HCT116 (cell line): ENCODE results near the gene TMCC1. TPM values are rescaled to one million over a fixed set of nuclear protein-coding genes. Genes with fewer than 3 reads are reported as not detected.

Experiments used
- ATAC-seq: fragments of 200-7000 bp; cut with Tn5 transposase; 2 replicates; pipeline ENCODE4 v1.9.1; 2020; ENCODE audit warnings: mild to moderate bottlenecking, moderate library complexity
- BruUV-seq: library from RNA; stranded (reverse); fragments of 400-500 nt; replicated peaks from 2 replicates; lab custom pipeline; 2021; lab: Mats Ljungman, UMichigan
- CTCF ChIA-PET: fragments of 300-600 bp; sonication (Branson Sonifier 250); formaldehyde crosslinking; loops from one replicate; lab custom pipeline; 2021; ENCODE audit warnings: antibody characterized with exemption; lab: Charles Lee
- POLR2A ChIA-PET: fragments of 300-600, 350-600 bp; sonication (Branson Sonifier 250); formaldehyde crosslinking; loops from one replicate; lab custom pipeline; 2021; ENCODE audit warnings: antibody characterized with exemption; lab: Charles Lee
- RAD21 ChIA-PET, 2 experiments: fragments of 300-600 bp; sonication (Branson Sonifier 250); formaldehyde crosslinking; loops; one replicate each; lab custom pipeline; 2023; ENCODE audit warnings: low total read pairs in 2 of 2; ENCODE audit not compliant: uncharacterized antibody in 2 of 2, unreplicated experiment in 2 of 2, low non-redundant PET in 1 of 2; lab: Charles Lee
- DNase-seq: peaks from one replicate; pipeline ENCODE4 v3.0.0-alpha.2; 2010; ENCODE audit warnings: low read depth, low spot score
- H2AFZ ChIP-seq: fragments of 200-600 bp; shearing (Covaris generic), sonication (generic); 2 replicates; pipeline ENCODE4 v1.6.1; 2017; ENCODE audit warnings: low read depth, mixed run types, mixed read lengths, antibody characterized with exemption, low read length; ENCODE audit not compliant: poor library complexity, severe bottlenecking
- H3K27ac ChIP-seq: 2 replicates; pipeline ENCODE4 v1.5.1; 2012; ENCODE audit warnings: low read depth, low read length
- H3K27me3 ChIP-seq: fragments of 200-600 bp; sonication (generic); 2 replicates; pipeline ENCODE4 v1.6.1; 2016; ENCODE audit warnings: mixed run types, low read length, mixed read lengths; ENCODE audit not compliant: insufficient read depth
- H3K36me3 ChIP-seq, 2 experiments: fragments of 200-500 bp in 1 of 2; fragments of 200-600 bp in 1 of 2; sonication (Bioruptor generic) in 1 of 2; sonication (generic) in 1 of 2; 2 replicates each; pipeline versions ENCODE4 v1.5.1 to v1.6.1; 2014 to 2016; ENCODE audit warnings: low read length in 2 of 2, inconsistent platforms in 1 of 2, mixed read lengths in 1 of 2, mixed run types in 1 of 2; ENCODE audit not compliant: insufficient read depth in 2 of 2, control insufficient read depth in 1 of 2
- H3K4me1 ChIP-seq, 2 experiments: fragments of 200-600 bp in 1 of 2; sonication (generic) in 1 of 2; 2 replicates each; pipeline versions ENCODE4 v1.5.1 to v1.6.1; 2012 to 2017; ENCODE audit warnings: low read length in 2 of 2, inconsistent platforms in 1 of 2, mild to moderate bottlenecking in 1 of 2, mixed read lengths in 1 of 2, mixed run types in 1 of 2, moderate library complexity in 1 of 2; ENCODE audit not compliant: insufficient read depth in 2 of 2, control insufficient read depth in 1 of 2
- H3K4me2 ChIP-seq: fragments of 200-600 bp; sonication (generic); 2 replicates; pipeline ENCODE4 v1.6.1; 2017; ENCODE audit warnings: mixed run types, low read length, mixed read lengths
- H3K4me3 ChIP-seq, 2 experiments: fragments of 200-600 bp in 1 of 2; sonication (generic) in 1 of 2; replicated peaks in 1 of 2; 2 replicates each; pipeline ENCODE4 v1.5.1; 2011 to 2016; ENCODE audit warnings: low read length in 2 of 2, control low read depth in 1 of 2, low read depth in 1 of 2, mild to moderate bottlenecking in 1 of 2, mixed read lengths in 1 of 2, mixed run types in 1 of 2
- H3K79me2 ChIP-seq: fragments of 200-600 bp; sonication (generic); 2 replicates; pipeline ENCODE4 v1.6.1; 2017; ENCODE audit warnings: mild to moderate bottlenecking, mixed run types, low read length, moderate library complexity, mixed read lengths; ENCODE audit not compliant: insufficient read depth
- H3K9ac ChIP-seq: fragments of 200-600 bp; sonication (generic); 2 replicates; pipeline ENCODE4 v1.6.1; 2016; ENCODE audit warnings: low read length, mixed read lengths
- H3K9me2 ChIP-seq: fragments of 200-600 bp; sonication (generic), shearing (Covaris generic); 2 replicates; pipeline ENCODE4 v1.6.1; 2017; ENCODE audit warnings: mixed run types, mild to moderate bottlenecking, moderate library complexity; ENCODE audit not compliant: insufficient read depth
- H3K9me3 ChIP-seq, 2 experiments: fragments of 200-500 bp in 1 of 2; fragments of 200-600 bp in 1 of 2; sonication (Bioruptor generic) in 1 of 2; sonication (generic) in 1 of 2; 2 replicates each; pipeline ENCODE4 v1.6.1; 2014 to 2017; ENCODE audit warnings: low read length in 2 of 2, mixed read lengths in 2 of 2, inconsistent platforms in 1 of 2, low read depth in 1 of 2, mild to moderate bottlenecking in 1 of 2, mixed run types in 1 of 2, moderate library complexity in 1 of 2; ENCODE audit not compliant: control insufficient read depth in 1 of 2, insufficient read depth in 1 of 2
- H4K20me1 ChIP-seq: fragments of 200-600 bp; sonication (generic), shearing (Covaris generic); 2 replicates; pipeline ENCODE4 v1.6.1; 2017; ENCODE audit warnings: mixed run types, mild to moderate bottlenecking, moderate library complexity; ENCODE audit not compliant: insufficient read depth
- EZH2 ChIP-seq: fragments of 200-600 bp; sonication (generic); IDR thresholded peaks from 2 replicates; pipeline ENCODE4 v1.6.1; 2017; ENCODE audit warnings: antibody characterized with exemption, mixed run types
- FOSL1 ChIP-seq: IDR thresholded peaks from 2 replicates; pipeline ENCODE4 v1.6.1; 2012; ENCODE audit warnings: low read depth
- JUND ChIP-seq: IDR thresholded peaks from 2 replicates; pipeline ENCODE4 v1.6.1; 2012
- RAD21 ChIP-seq: IDR thresholded peaks from 2 replicates; pipeline ENCODE4 v1.6.1; 2012; ENCODE audit warnings: low read depth, mild to moderate bottlenecking
- ZFX ChIP-seq: fragments of 450-650 bp; IDR thresholded peaks from 2 replicates; pipeline ENCODE4 v1.6.1; 2017
- ZNF274 ChIP-seq: fragments of 200-500 bp; sonication (Bioruptor generic); IDR thresholded peaks from 2 replicates; pipeline ENCODE4 v1.6.1; 2014; ENCODE audit warnings: mild to moderate bottlenecking, low read depth, low read length, inconsistent platforms
- intact Hi-C: fragments of 100-400 bp; cut with micrococcal nuclease; formaldehyde crosslinking; loops from 2 replicates; pipeline ENCODE4 v1.10.0; 2022
- total RNA-seq: library from RNA; stranded (reverse); gene quantifications from one replicate; pipeline ENCODE4 v1.2.1, GENCODE V29; 2021; ENCODE audit not compliant: unreplicated experiment
- TF ChIP-seq, protein P1 (sequence below): IDR thresholded peaks from 2 replicates; pipeline ENCODE4 v1.6.1; 2011; ENCODE audit warnings: mild to moderate bottlenecking, low read length, moderate library complexity; ENCODE audit not compliant: insufficient replicate concordance; ENCODE audit errors: extremely low read depth

TMCC1 gene
- total RNA-seq, 1 experiment from 2014 or later: 32.5 TPM

DNA sequence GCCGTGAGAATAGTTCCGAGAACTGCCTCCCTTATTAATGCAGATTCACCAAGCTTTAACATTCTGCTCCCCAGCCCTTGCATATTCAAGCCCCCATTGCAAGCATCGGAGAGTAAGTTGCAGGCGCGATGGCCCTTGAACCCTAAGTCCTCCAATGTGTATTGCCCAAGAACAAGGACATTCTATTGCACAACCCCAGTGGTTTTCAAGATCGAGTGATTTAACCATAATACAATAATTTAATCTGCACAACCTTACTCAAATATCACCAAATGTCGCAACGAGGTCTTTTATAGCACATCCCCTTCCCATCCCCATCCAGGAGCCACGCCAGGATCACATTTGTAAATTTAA is 265.4 kb downstream of the TMCC1 start:
- no peaks in the 10 kb centered on the region for H3K36me3 ChIP-seq
- peak overlapping the region; percentile 97 for H3K9ac ChIP-seq
- no peaks in the 10 kb centered on the region for H3K9me3 ChIP-seq
- ChIA-PET POLR2A (no interaction called here), RAD21 (interaction anchor here in 1 of 2 experiments (2.0 kb wide), 1 partner anchor 138 kb away, joined by 5 read pairs; no protein-coding TSS in a partner anchor)
- H3K4me3 ChIP-seq: peak overlapping the region; percentile 87 to 97
- H3K4me2 ChIP-seq: peak overlapping the region; percentile 86
- intact Hi-C loops: loop anchor here (1.0 to 5.0 kb wide), 5 partner anchors 138 to 479 kb away; no protein-coding TSS in a partner anchor
- H2AFZ ChIP-seq: no peak overlapping the region
- BruUV-seq: no TSS peak
- H3K79me2 ChIP-seq: no peaks in the 10 kb centered on the region
- H3K27me3 ChIP-seq: no peaks in the 10 kb centered on the region
- TF ChIP-seq ZNF274 (no peak), ZFX (no peak), FOSL1 (no peak), RAD21 (no peak), JUND (no peak), EZH2 (no peak)
- TF ChIP-seq, protein P1, sequence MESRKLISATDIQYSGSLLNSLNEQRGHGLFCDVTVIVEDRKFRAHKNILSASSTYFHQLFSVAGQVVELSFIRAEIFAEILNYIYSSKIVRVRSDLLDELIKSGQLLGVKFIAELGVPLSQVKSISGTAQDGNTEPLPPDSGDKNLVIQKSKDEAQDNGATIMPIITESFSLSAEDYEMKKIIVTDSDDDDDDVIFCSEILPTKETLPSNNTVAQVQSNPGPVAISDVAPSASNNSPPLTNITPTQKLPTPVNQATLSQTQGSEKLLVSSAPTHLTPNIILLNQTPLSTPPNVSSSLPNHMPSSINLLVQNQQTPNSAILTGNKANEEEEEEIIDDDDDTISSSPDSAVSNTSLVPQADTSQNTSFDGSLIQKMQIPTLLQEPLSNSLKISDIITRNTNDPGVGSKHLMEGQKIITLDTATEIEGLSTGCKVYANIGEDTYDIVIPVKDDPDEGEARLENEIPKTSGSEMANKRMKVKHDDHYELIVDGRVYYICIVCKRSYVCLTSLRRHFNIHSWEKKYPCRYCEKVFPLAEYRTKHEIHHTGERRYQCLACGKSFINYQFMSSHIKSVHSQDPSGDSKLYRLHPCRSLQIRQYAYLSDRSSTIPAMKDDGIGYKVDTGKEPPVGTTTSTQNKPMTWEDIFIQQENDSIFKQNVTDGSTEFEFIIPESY: no peak
- TF ChIP-seq, all 23 proteins: peak for 0
- no peak for DNase-seq
- Histone ChIP-seq H3K4me1 (peaks cover 15 to 24% of the 10 kb centered on the region in 2 experiments), H3K27ac (peak overlapping the region; percentile 97), H3K9me2 (no peaks in the 10 kb centered on the region), H4K20me1 (no peaks in the 10 kb centered on the region)
- ATAC-seq: no peak
- CTCF ChIA-PET: interaction anchor here (0.6 to 4.3 kb wide), 9 partner anchors 21 to 314 kb away, joined by 3 to 33 read pairs (median 12); no protein-coding TSS in a partner anchor
